ENCODE data around the gene C1orf122. TPM values are rescaled to one million over a fixed set of nuclear protein-coding genes. Genes with fewer than 3 reads are reported as not detected.
"Not testable (repeated sequence)": the region's sequence is repeated elsewhere in the genome, so short reads cannot be mapped to it uniquely, and the experiment has no call there.

The C1orf122 gene
- total RNA-seq, 1 donor = 24.0 TPM

- H3K4me3 ChIP-seq (ENCODE audit: low read depth, low read length) = no peak within 1 kb of the TSS
- TF ChIP-seq CTCF (IDR thresholded peaks at IDR 0.05; ENCODE audit: insufficient read depth, low read length) = no peak
- DNase-seq (ENCODE audit: low read depth) = no peak
Observed at GRCh38 chr1:37764888-37765441, 42.6 kb upstream of the C1orf122 start, which contains the start of gene EPHA10. Gene EPHA10, minus strand, starts transcription at chr1:37765120. Its CDS starts 54 bp downstream, at chr1:37765066.

- TF ChIP-seq CTCF (IDR thresholded peaks at IDR 0.05; ENCODE audit: insufficient read depth, low read length) = no peak
- DNase-seq (ENCODE audit: low read depth) = no peak
- no peak overlapping the region for H3K4me3 ChIP-seq (ENCODE audit: low read depth, low read length)
Observed at GRCh38 chr1:37765916-37766664, 41.5 kb upstream of the C1orf122 start.

- DNase-seq (ENCODE audit: low read depth) = no peak
- H3K4me3 ChIP-seq (ENCODE audit: low read depth, low read length) = no peak overlapping the region
- no peak for TF ChIP-seq CTCF (IDR thresholded peaks at IDR 0.05; ENCODE audit: insufficient read depth, low read length)
Observed at GRCh38 chr1:37767488-37767887, 40.1 kb upstream of the C1orf122 start.

GRCh38 chr1:37771440-37771839 lies 36.1 kb upstream of the C1orf122 start:
- DNase-seq (ENCODE audit: low read depth) = not testable (repeated sequence)

GRCh38 chr1:37776946-37777516 lies 30.6 kb upstream of the C1orf122 start:
- DNase-seq (ENCODE audit: low read depth) = no peak
- no peak for TF ChIP-seq CTCF (IDR thresholded peaks at IDR 0.05; ENCODE audit: insufficient read depth, low read length)
- no peak overlapping the region for H3K4me3 ChIP-seq (ENCODE audit: low read depth, low read length)

More at GRCh38 chr1:37771440-37771839, 36.1 kb upstream of the C1orf122 start:
- H3K4me3 ChIP-seq (ENCODE audit: low read depth, low read length) = not testable (repeated sequence)

GRCh38 chr1:37778654-37779053 lies 28.9 kb upstream of the C1orf122 start:
- no peak overlapping the region for H3K4me3 ChIP-seq (ENCODE audit: low read depth, low read length)
- no peak for DNase-seq (ENCODE audit: low read depth)
- TF ChIP-seq CTCF (IDR thresholded peaks at IDR 0.05; ENCODE audit: insufficient read depth, low read length) = no peak

- DNase-seq (ENCODE audit: low read depth) = no peak
- H3K4me3 ChIP-seq (ENCODE audit: low read depth, low read length) = no peak overlapping the region
- no peak for TF ChIP-seq CTCF (IDR thresholded peaks at IDR 0.05; ENCODE audit: insufficient read depth, low read length)
Observed at GRCh38 chr1:37782491-37782890, 25.1 kb upstream of the C1orf122 start.
